Measurements from ENCODE around the gene PDE5A. TPM values are rescaled to one million over a fixed set of nuclear protein-coding genes. Genes with fewer than 3 reads are reported as not detected.
"Not testable (repeated sequence)": the region's sequence is repeated elsewhere in the genome, so short reads cannot be mapped to it uniquely, and the experiment has no call there.

The PDE5A gene
- total RNA-seq, 2 experiments from 2014 or later: 0.15 to 0.21 TPM

DNA sequence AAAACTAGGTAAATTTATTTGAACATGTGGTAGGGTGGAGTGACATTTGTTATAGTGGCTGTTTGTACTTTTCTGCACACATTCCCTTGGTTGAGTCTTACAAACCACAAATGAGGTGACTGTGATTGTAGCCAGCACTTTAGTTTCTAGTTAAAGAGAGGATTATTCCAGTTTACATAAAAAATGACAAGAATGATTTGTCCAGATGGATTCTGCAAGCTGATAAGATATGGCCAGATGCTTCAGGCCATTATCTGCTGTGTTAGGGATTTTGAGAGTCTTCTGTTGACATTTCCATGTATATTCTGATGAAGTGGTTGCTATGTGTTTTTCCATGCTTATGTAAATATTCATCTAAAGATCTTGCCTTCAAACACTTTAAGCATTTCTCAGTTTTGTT is 31.0 kb upstream of the PDE5A start:
- ChIA-PET CTCF (interaction anchor here (0.9 kb wide), 1 partner anchor 19 kb away, joined by 3 read pairs; no protein-coding TSS in a partner anchor), POLR2A (interaction anchor here (0.6 kb wide), 1 partner anchor 297 kb away, joined by 4 read pairs; no protein-coding TSS in a partner anchor)
- Mint-ChIP-seq H3K9me3 (no peaks in the 10 kb centered on the region), H3K27ac (no peak overlapping the region), H3K36me3 (ENCODE audit: low read depth) (no peaks in the 10 kb centered on the region), H3K4me3 (no peak overlapping the region), H3K4me1 (peaks cover 1% of the 10 kb centered on the region), H3K27me3 (peaks cover 9% of the 10 kb centered on the region)
- no peak for DNase-seq

DNA sequence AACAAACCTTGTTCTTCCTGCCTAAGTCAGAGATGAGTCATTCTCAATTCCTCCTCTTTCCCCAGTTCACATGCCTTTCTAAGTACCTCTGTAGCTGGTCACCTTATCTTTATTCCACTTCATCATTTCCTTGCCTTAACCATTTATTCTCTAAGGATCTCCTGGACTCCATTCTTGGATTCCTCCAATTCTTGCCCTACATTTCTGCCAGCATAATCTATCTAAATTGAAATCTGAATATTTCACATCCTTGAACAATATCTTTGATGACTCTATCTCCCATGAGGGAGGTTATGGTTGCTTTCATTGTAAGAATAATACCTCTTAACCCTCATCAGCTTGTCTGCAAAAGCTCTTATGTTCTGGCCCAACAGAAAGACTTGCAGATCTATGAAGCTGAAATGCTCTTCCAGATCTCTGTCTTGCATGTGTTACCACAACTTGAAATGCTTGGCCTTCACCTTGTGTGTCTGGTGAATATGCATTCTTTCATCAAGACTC is 28.6 kb upstream of the PDE5A start:
- H3K27ac Mint-ChIP-seq: no peak overlapping the region
- H3K9me3 Mint-ChIP-seq: no peaks in the 10 kb centered on the region
- no peaks in the 10 kb centered on the region for H3K36me3 Mint-ChIP-seq (ENCODE audit: low read depth)
- CTCF ChIA-PET: no interaction called here
- H3K4me1 Mint-ChIP-seq: no peaks in the 10 kb centered on the region
- H3K27me3 Mint-ChIP-seq: peaks cover 6% of the 10 kb centered on the region
- POLR2A ChIA-PET: no interaction called here
- no peak overlapping the region for H3K4me3 Mint-ChIP-seq
- no peak for DNase-seq

DNA sequence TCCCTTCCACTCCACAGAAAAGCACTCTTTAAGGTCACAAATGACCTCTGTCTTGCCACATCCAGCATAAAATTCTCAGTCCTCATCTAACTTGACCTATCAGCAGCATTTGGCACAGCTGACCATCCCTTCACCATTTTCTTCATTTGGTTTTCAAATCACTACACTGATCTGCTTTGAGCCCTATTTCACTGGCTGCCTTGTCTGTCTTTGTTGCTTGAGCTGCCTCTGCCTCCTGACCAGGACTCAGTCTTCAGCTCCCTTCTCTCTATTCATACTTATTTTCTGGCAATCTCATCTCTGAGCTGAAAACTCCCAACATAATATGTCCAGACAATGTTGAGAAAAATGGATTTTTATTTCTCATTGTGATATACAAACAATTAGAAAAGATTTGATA is 27.7 kb upstream of the PDE5A start:
- H3K36me3 Mint-ChIP-seq (ENCODE audit: low read depth): no peaks in the 10 kb centered on the region
- no peak overlapping the region for H3K27ac Mint-ChIP-seq
- no peak overlapping the region for H3K4me3 Mint-ChIP-seq
- DNase-seq: no peak
- H3K27me3 Mint-ChIP-seq: peaks cover 5% of the 10 kb centered on the region
- no peaks in the 10 kb centered on the region for H3K9me3 Mint-ChIP-seq
- no peaks in the 10 kb centered on the region for H3K4me1 Mint-ChIP-seq
- CTCF ChIA-PET: no interaction called here
- POLR2A ChIA-PET: no interaction called here

DNA sequence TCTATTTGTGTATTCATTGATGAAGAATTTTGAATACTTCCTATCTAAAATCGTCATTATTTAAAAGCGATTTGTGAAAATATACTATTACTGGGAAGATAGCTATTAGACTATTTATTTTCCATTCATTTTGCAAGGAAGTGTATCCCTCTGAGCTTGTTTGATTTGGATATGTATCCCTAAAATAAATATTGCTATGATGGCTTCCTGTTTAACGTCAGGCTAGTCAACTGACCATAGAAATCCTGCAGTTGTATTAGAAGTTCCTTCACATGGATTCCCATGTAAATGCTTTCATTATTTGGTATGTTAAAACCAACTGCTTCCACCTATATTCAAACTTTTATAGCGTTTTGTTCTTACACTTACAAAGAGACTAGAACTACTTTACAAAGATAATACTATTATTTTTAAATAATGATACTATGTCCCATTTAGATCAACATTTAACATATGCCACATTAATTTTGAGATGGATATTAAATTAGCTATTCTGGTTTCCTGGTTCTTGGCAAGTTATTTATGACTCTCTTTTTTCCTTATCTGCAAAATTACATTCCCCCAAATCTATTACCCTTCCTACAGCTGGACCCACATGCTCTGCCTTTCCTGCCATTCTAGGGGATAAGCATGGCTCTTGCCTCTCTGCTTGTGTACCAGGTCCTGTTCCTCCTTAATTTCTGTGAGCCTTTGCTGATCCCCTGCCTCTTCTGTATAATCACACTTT is 26.7 kb upstream of the PDE5A start:
- POLR2A ChIA-PET: no interaction called here
- Mint-ChIP-seq H3K36me3 (ENCODE audit: low read depth) (no peaks in the 10 kb centered on the region), H3K9me3 (no peaks in the 10 kb centered on the region), H3K27ac (no peak overlapping the region), H3K4me3 (no peak overlapping the region), H3K4me1 (no peaks in the 10 kb centered on the region), H3K27me3 (peaks cover 2% of the 10 kb centered on the region)
- DNase-seq: no peak
- CTCF ChIA-PET: no interaction called here

DNA sequence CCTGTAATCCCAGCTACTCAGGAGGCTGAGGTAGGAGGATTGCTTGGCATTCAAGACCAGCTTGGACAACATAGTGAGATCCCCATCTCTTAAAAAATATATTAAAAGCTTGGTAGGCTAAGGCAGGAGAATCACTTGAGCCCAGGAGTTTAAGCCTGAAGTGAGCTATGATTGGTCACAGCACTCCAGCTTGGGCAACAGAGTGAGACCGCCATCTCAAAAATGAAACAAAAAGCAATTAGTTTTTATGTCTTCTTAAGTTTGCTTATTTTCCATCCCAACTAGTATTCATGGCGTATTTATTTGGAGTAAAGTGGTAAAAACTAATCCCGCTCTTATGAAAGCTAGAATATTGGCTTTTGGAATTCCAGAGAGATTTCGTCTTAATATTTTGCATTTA is 25.4 kb upstream of the PDE5A start:
- Mint-ChIP-seq H3K4me1 (no peaks in the 10 kb centered on the region), H3K27ac (no peak overlapping the region), H3K36me3 (ENCODE audit: low read depth) (no peaks in the 10 kb centered on the region), H3K9me3 (no peaks in the 10 kb centered on the region), H3K4me3 (no peak overlapping the region), H3K27me3 (peaks cover 5% of the 10 kb centered on the region)
- ChIA-PET CTCF (no interaction called here), POLR2A (no interaction called here)
- no peak for DNase-seq

DNA sequence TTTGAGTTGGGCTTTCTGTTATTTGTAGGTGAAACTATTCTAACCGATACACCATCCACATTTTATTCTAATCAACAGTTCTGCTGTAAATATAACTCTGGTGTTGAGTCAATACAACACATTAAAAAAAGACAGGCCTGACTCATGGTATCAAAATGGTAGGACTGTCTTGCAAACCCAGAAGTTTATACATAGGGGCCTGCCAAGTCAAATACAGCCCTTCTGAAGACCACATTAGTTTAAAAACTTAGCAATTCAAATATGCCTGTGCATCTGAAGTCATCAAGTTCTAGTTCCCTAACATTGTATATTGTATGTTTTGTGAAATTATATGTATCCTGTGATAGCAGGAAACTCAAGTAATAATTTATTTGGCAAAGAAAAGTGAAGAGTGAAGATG is 24.4 kb upstream of the PDE5A start:
- CTCF ChIA-PET: no interaction called here
- no peak overlapping the region for H3K4me3 Mint-ChIP-seq

DNA sequence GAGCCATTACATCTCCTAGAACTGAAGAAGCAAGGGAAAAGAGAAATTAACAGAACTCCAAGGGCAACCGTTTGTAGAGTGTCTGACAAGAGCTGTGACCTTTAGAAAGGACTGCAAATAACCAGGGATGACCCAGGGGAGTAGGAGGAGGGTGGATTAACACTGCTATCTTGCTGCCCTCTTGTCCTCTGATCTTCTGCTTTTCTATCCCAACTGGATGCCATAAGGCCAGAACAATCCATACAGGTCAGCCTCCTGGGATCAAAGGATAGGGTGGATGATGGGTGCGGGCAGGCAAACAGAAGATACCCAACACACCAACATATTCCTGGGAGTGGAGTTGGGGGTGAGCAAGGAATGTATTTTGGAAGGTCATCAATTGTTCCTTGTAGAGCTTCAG is 19.8 kb upstream of the PDE5A start:
- Mint-ChIP-seq H3K36me3 (ENCODE audit: low read depth) (no peaks in the 10 kb centered on the region), H3K27ac (no peak overlapping the region), H3K4me3 (no peak overlapping the region), H3K9me3 (no peaks in the 10 kb centered on the region), H3K4me1 (no peaks in the 10 kb centered on the region), H3K27me3 (peaks cover 7% of the 10 kb centered on the region)
- ChIA-PET CTCF (no interaction called here), POLR2A (no interaction called here)
- no peak for DNase-seq

More for the DNA sequence above, 24.4 kb upstream of the PDE5A start:
- Mint-ChIP-seq H3K27me3 (peaks cover 5% of the 10 kb centered on the region), H3K4me1 (no peaks in the 10 kb centered on the region), H3K9me3 (no peaks in the 10 kb centered on the region), H3K36me3 (ENCODE audit: low read depth) (no peaks in the 10 kb centered on the region), H3K27ac (no peak overlapping the region)
- POLR2A ChIA-PET: no interaction called here
- no peak for DNase-seq

DNA sequence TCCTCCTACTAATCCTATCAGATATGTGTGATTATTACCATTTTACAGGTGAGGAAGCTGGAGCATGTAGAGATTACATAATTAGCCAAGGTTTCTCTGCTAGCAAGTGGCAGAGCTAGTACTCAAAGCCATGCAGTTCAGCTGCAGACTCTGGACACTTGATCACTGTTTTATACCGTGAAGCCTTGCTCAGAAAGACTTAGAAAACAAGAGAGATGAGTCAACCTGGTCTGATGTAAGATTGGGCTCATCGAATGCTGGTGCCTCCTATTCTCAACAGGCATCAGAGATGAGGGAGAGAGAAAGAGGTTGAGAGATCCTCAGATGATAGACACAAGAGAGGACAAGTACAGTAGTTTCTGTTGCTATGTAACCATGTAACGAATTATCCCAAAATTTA is 19.0 kb upstream of the PDE5A start:
- CTCF ChIA-PET: interaction anchor here (1.4 kb wide), 1 partner anchor 19 kb away, joined by 3 read pairs; the partner anchor contains the start of gene PDE5A
- POLR2A ChIA-PET: no interaction called here
- Mint-ChIP-seq H3K9me3 (no peaks in the 10 kb centered on the region), H3K27ac (no peak overlapping the region), H3K36me3 (ENCODE audit: low read depth) (no peaks in the 10 kb centered on the region), H3K27me3 (peaks cover 7% of the 10 kb centered on the region), H3K4me3 (no peak overlapping the region), H3K4me1 (no peaks in the 10 kb centered on the region)
- no peak for DNase-seq

DNA sequence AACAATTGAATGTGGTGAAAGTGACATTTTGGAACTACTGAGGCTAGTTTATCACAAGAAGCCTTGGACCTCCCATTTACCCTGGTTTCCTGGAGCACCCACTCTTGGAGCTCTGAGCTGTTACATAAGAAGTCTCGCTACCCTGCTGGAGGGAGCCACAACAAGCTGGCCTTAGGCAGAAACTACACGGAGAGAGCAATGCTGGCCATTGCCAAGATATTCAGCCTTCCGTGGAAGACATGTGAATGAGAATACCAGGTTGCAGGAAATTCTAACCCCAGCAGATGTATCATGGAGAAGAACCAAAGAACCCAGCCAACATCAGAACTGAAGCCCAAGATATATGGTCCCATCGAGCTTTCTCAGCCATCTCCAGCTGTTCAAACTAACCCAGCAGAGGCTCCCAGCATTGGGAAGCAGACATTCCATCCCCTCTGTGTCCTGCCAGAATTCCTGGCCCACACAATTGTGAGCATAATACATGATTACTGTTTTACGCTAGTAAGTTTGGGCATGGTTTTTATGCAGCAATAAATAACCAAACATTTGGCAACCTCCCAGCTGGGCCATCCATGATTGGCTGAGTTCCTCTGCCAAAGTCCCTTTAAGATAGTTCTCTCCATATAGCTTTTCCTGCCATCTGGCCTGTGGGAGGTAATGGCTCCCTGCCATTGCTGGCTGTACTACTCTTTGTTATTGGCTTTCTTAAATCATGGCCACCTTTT is 17.9 kb upstream of the PDE5A start:
- Mint-ChIP-seq H3K27ac (no peak overlapping the region), H3K4me3 (no peak overlapping the region), H3K4me1 (no peaks in the 10 kb centered on the region), H3K9me3 (no peaks in the 10 kb centered on the region), H3K27me3 (peaks cover 7% of the 10 kb centered on the region), H3K36me3 (ENCODE audit: low read depth) (no peaks in the 10 kb centered on the region)
- DNase-seq: no peak
- ChIA-PET POLR2A (no interaction called here), CTCF (interaction anchor here (1.4 kb wide), 1 partner anchor 18 kb away, joined by 3 read pairs; the partner anchor contains the start of gene PDE5A)

DNA sequence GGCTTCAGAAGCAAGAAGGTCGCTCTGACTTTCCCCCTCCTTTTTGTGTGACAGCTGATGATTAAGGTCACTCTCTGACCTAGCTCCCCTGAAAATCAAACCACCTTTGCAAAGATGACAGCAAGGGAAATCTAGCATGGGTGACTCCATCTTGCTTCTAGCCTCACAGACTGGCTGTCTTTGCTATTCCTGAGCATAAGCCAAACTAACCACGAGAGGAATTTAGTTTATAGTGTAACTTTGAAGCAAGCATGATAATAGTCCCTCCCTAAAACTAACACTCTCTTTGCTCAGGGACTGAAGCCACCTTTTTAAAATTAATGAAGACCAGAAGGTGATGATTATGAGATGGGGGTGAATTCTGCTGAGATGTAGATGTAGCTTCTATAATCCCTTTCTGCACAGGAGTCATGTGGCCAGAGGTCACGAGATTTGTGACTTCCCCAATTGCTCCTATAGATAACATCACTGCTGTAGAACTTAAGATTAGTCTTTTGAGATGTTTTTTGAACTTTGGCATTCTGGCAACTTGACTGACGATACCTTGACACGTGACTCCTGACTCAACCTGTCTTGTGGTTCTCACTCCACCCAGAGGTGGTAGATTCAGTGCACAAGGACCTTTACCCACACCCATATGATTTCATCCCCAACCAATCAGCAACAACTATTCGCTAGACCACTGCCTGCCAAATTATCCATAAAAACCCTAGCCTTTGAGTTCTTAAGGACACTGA is 14.9 kb upstream of the PDE5A start:
- ChIA-PET POLR2A (no interaction called here), CTCF (interaction anchor here (1.0 kb wide), 1 partner anchor 15 kb away, joined by 4 read pairs; the partner anchor contains the start of gene PDE5A)
- no peaks in the 10 kb centered on the region for H3K36me3 Mint-ChIP-seq (ENCODE audit: low read depth)
- no peaks in the 10 kb centered on the region for H3K9me3 Mint-ChIP-seq
- no peaks in the 10 kb centered on the region for H3K4me1 Mint-ChIP-seq
- no peak overlapping the region for H3K27ac Mint-ChIP-seq
- peaks cover 3% of the 10 kb centered on the region for H3K27me3 Mint-ChIP-seq
- H3K4me3 Mint-ChIP-seq: no peak overlapping the region
- DNase-seq: no peak

DNA sequence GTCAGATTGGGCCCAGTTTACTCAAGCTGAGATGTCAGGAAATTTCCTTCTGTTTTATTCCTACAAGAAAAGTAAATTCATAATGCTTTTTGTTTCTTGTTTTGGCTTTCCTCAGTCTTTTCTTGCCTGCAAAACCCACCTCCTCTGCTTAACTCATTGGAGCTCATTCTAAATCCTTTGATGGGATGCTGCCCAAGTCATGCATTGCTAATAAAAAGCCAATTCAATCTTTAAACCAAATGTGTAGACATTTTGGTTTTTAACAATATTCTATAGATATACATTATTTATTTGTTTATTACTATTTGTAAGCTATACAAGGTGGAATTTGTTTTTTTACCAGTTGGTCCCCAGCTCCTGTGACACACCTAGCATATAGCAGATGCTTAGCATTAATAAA is 13.2 kb upstream of the PDE5A start:
- DNase-seq: no peak
- Mint-ChIP-seq H3K9me3 (no peaks in the 10 kb centered on the region), H3K27me3 (peaks cover 15% of the 10 kb centered on the region), H3K36me3 (ENCODE audit: low read depth) (no peaks in the 10 kb centered on the region), H3K4me3 (no peak overlapping the region), H3K27ac (no peak overlapping the region), H3K4me1 (no peaks in the 10 kb centered on the region)
- CTCF ChIA-PET: interaction anchor here (1.8 kb wide), 1 partner anchor 13 kb away, joined by 7 read pairs; the partner anchor contains the start of gene PDE5A
- POLR2A ChIA-PET: no interaction called here

DNA sequence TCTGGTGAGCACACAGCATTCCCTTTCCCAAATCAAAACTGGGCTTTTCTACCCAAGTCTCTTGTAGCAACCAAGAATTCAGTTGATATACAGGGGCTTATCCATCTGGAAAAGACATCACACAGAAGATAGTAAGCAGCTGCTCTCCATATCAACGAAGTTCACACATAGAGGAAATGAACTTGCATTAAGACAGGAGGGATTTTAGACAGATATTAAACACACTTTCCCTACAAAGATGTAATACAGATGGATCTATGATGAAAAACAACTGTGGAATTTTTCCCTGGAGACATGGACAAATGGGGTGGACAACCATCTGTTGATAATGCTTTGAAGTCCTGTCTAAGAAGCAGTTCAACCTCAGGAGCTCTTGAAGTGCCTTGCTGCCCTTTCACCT is 9.8 kb upstream of the PDE5A start:
- ChIA-PET POLR2A (no interaction called here), CTCF (interaction anchor here (1.0 kb wide), 1 partner anchor 10 kb away, joined by 4 read pairs; the partner anchor contains the start of gene PDE5A)
- Mint-ChIP-seq H3K4me1 (no peaks in the 10 kb centered on the region), H3K9me3 (no peaks in the 10 kb centered on the region), H3K27ac (no peak overlapping the region), H3K4me3 (no peak overlapping the region), H3K36me3 (ENCODE audit: low read depth) (no peaks in the 10 kb centered on the region), H3K27me3 (peaks cover 18% of the 10 kb centered on the region)
- DNase-seq: no peak

DNA sequence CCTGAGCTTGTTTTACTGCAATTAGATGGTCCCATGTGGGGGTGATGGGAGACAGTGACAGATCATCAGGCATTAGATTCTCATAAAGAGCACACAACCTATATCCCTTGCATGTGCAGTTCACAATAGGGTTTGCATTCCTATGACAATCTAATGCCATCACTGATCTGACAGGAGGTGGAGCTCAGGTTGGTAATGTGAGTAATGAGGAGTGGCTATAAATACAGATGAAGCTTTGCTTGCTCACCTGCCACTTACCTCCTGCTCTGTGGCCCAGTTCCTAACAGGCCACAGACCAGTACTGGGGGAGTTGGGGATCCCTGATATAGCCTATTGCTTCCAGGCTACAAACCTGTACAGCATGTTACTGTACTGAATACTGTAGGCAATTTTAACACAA is 8.2 kb upstream of the PDE5A start:
- H3K9me3 Mint-ChIP-seq; DNase-seq; H3K4me3 Mint-ChIP-seq; H3K4me1 Mint-ChIP-seq; H3K27ac Mint-ChIP-seq; POLR2A ChIA-PET; H3K36me3 Mint-ChIP-seq (ENCODE audit: low read depth): not testable (repeated sequence)
- CTCF ChIA-PET: interaction anchor here (1.4 to 2.2 kb wide), 2 partner anchors 8 to 9 kb away, joined by 4 to 6 read pairs; no protein-coding TSS in a partner anchor
- peaks cover 26% of the 10 kb centered on the region for H3K27me3 Mint-ChIP-seq
